ENCODE data around the gene NTN1.

NTN1 gene

DNA sequence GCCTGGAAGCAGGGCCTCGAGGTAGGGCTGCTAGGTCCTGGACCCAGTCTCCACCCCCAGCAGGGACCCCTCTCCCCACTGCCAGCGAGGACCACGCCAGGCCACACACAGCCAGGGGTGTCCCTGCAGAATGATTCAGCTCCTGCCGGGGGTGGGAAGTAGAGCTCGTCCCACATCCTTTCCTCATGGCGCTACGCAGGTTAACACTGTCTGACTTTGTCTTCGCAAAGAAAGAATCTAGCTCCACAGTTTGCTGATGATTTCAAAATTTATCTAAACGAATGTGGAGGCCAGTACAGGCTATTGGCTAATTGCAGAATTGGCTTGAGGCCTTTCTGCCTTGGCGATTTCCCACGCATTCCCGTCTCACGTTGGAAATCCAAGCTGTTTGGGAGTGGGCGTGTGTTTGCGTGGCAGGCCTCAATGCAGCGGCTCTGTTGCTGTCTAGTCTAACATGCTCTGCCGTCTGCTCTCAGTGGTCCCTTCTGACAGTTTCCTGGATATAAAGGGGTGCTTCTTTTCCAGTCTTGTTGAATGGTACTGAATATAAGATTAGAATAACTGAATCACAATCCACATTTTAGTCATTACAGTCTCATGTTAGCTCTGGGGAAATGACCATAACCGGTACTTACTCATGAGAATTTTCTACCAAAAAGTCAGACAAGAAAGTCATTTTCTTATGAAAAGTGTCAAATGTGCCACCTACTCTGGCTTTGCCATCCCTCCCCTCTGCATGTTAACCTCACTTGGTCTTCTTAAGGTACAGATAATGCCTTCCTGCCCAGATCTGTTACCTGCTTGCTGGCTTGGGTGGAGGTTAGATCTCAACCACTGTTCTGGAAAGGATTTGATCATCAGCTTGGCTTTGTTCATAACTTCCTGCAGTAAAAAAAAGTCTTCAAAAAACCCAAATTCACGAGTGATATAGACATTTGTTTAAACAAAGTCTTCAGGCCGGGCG is 252.4 kb downstream of the NTN1 start:
- DNase-seq (ENCODE audit: low read depth): peak; percentile 80

- no peak for DNase-seq (ENCODE audit: low read depth)
Observed at GRCh38 chr17:9274973-9275372, 253.7 kb downstream of the NTN1 start.

GRCh38 chr17:9279893-9280292 is 258.6 kb downstream of the NTN1 start:
- DNase-seq (ENCODE audit: low read depth): no peak

GRCh38 chr17:9283909-9284308 is 262.6 kb downstream of the NTN1 start:
- no peak for DNase-seq (ENCODE audit: low read depth)

- DNase-seq (ENCODE audit: low read depth): no peak
Observed at GRCh38 chr17:9284884-9285283, 263.6 kb downstream of the NTN1 start.

GRCh38 chr17:9285602-9286427 is 264.5 kb downstream of the NTN1 start:
- no peak for DNase-seq (ENCODE audit: low read depth)

DNA sequence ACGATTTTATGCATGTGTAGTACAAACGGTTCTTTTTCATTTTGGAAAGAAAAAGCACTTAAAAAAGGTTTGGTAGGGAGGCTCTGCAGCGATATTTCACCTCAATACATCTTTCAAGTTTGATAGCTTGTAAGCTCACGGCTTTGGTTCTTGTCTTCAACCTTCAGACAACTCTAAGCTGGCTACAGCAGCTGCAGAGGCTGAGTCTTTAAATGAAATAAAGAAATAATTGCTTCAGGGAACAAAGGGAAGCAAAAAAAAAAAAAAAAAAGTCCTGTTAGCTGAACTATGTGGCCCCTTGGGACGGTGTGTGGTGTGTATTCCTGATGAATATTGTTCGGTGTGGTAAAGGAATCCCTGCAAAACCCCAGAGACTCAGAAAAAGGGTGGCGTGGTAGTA is 265.1 kb downstream of the NTN1 start:
- DNase-seq (ENCODE audit: low read depth): no peak

GRCh38 chr17:9287306-9287705 is 266.0 kb downstream of the NTN1 start:
- no peak for DNase-seq (ENCODE audit: low read depth)

DNA sequence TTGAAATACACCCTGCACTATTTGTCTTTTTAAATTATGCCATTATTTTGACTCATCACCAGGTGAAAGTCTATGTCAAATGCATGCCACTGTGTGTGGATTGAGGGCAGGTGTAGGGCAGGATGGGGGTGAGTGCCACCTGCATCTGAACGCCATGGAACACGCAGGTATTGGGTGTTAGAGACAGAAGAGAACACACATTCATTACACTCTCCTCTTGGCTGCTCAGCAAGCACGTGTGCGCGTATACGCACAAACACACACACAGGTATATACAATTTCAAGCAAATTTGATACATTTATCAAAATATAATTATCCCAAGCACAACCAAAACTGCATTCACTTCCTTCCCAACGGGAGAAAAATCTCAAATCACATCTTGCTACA is 268.9 kb downstream of the NTN1 start:
- no peak for DNase-seq (ENCODE audit: low read depth)

DNA sequence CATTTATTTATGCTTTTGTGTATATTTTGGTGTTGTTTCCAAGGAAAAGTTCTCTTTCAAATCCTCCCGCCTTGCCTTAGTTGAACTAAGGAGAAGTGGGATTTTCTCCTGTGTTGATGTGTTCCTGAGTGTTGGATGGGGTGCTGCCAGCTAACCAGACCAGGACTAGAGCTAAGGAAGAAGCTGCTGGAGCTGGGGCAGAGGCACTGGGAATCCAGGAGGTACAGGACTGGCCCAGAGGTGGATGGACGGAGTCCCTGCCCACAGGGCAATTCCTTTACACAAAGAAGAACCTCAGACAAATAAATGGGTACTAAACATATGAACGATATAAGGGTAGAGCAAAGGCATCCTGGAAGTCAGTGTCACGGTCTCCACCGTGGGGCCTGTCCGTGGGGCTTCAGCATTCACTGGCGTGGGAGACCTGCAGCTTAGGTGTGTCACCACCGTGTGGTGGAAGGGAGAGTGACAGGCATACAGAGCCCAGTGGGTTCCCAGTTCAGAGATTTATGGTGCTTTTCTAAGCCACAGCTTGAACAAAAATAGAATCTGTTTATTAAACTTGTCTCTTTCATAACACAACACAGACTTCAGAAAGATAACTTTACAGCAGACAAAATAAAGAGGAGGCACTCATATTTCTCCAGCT is 270.7 kb downstream of the NTN1 start:
- peak; percentile 43 for DNase-seq (ENCODE audit: low read depth)

- DNase-seq (ENCODE audit: low read depth): peak; percentile 46
Observed at GRCh38 chr17:9292561-9292941, 271.2 kb downstream of the NTN1 start.

Measured in fibroblast of gingiva (primary cell).